PC-9 (cell line): ENCODE data around the gene DDRGK1. TPM values are rescaled to one million over a fixed set of nuclear protein-coding genes. Genes with fewer than 3 reads are reported as not detected.

Experiments used
- BruUV-seq: library from RNA; stranded (reverse); fragments of 400-500 nt; replicated peaks from 2 replicates; lab custom pipeline; 2021; lab: Mats Ljungman, UMichigan
- CTCF ChIA-PET: fragments of 300-600 bp; sonication (Branson Sonifier 250); formaldehyde crosslinking; loops from one replicate; lab custom pipeline; 2022; ENCODE audit warnings: antibody characterized with exemption; lab: Charles Lee
- POLR2A ChIA-PET: fragments of 300-600 bp; sonication (Branson Sonifier 250); formaldehyde crosslinking; loops from one replicate; lab custom pipeline; 2022; ENCODE audit warnings: antibody characterized with exemption; ENCODE audit not compliant: unreplicated experiment; lab: Charles Lee
- DNase-seq, 2 experiments: peaks; one replicate each; pipeline versions ENCODE4 v3.0.0 to v3.0.0-alpha.2; 2015 to 2022; ENCODE audit warnings: mixed read lengths in 1 of 2
- H2AFZ ChIP-seq: fragments of 200-600 bp; sonication (generic); 2 replicates; pipeline ENCODE4 v1.8.1; 2017; ENCODE audit warnings: antibody characterized with exemption
- H3F3A ChIP-seq: fragments of 200-600 bp; sonication (generic); 2 replicates; pipeline ENCODE4 v1.8.1; 2017; ENCODE audit warnings: antibody characterized with exemption, mild to moderate bottlenecking, low read depth; ENCODE audit not compliant: insufficient read depth
- H3K27ac ChIP-seq: fragments of 200-600 bp; sonication (generic); 2 replicates; pipeline ENCODE4 v1.6.1; 2016; ENCODE audit warnings: mixed run types
- H3K27me3 ChIP-seq: fragments of 200-600 bp; sonication (generic); 2 replicates; pipeline ENCODE4 v1.6.1; 2016; ENCODE audit warnings: low read depth, mixed run types; ENCODE audit not compliant: insufficient read depth
- H3K36me3 ChIP-seq: fragments of 200-600 bp; sonication (generic); 2 replicates; pipeline ENCODE4 v1.6.1; 2016; ENCODE audit warnings: low read depth, mixed run types
- H3K4me1 ChIP-seq: fragments of 200-600 bp; sonication (generic); replicated peaks from 2 replicates; pipeline ENCODE4 v1.6.1; 2016; ENCODE audit warnings: mixed run types; ENCODE audit not compliant: insufficient read depth
- H3K4me2 ChIP-seq: fragments of 200-600 bp; sonication (generic); 2 replicates; pipeline ENCODE4 v1.6.1; 2017; ENCODE audit warnings: mixed run types
- H3K4me3 ChIP-seq: fragments of 200-600 bp; sonication (generic); 2 replicates; pipeline ENCODE4 v1.6.1; 2016; ENCODE audit warnings: mixed run types
- H3K79me2 ChIP-seq: fragments of 200-600 bp; sonication (generic); 2 replicates; pipeline ENCODE4 v1.6.1; 2017; ENCODE audit warnings: low read depth, mixed run types
- H3K9me2 ChIP-seq: fragments of 200-600 bp; sonication (generic); 2 replicates; pipeline ENCODE4 v1.8.1; 2017; ENCODE audit warnings: mild to moderate bottlenecking; ENCODE audit not compliant: insufficient read depth
- H3K9me3 ChIP-seq: fragments of 200-600 bp; sonication (generic); 2 replicates; pipeline ENCODE4 v1.8.1; 2016; ENCODE audit warnings: low read depth; ENCODE audit not compliant: insufficient read depth
- H4K20me1 ChIP-seq: fragments of 200-600 bp; sonication (generic); 2 replicates; pipeline ENCODE4 v1.8.1; 2017; ENCODE audit not compliant: insufficient read depth
- CTCF ChIP-seq: fragments of 200-600 bp; sonication (generic); conservative IDR thresholded peaks from 2 replicates; pipeline ENCODE4 v1.6.1; 2017; ENCODE audit warnings: mixed run types, antibody characterized with exemption, mild to moderate bottlenecking, moderate library complexity
- EZH2 ChIP-seq: fragments of 200-600 bp; sonication (generic); IDR thresholded peaks from 2 replicates; pipeline ENCODE4 v1.8.0; 2017; ENCODE audit warnings: antibody characterized with exemption, low read depth
- intact Hi-C: fragments of 100-400 bp; cut with micrococcal nuclease; formaldehyde crosslinking; loops from one replicate; pipeline ENCODE4 v1.10.0; 2022; ENCODE audit not compliant: unreplicated experiment
- total RNA-seq: library from RNA; stranded (reverse); gene quantifications from 2 replicates; pipeline ENCODE4 v1.2.3, GENCODE V29; 2021

DDRGK1 gene
- total RNA-seq, 1 experiment from 2014 or later, result 70.4 TPM

GRCh38 chr20:3248993-3249347, 44.5 kb upstream of the DDRGK1 start:
- no peak overlapping the region for H3K27ac ChIP-seq
- H3K27me3 ChIP-seq, result no peaks in the 10 kb centered on the region
- H3K4me2 ChIP-seq, result no peak overlapping the region
- BruUV-seq, result no TSS peak
- H2AFZ ChIP-seq, result no peak overlapping the region
- CTCF ChIA-PET, result interaction anchor here (0.6 to 1.9 kb wide), 2 partner anchors 29 to 31 kb away, joined by 4 to 8 read pairs; no protein-coding TSS in a partner anchor
- H3K9me2 ChIP-seq, result no peaks in the 10 kb centered on the region
- TF ChIP-seq EZH2 (no peak), CTCF (no peak)
- H4K20me1 ChIP-seq, result no peaks in the 10 kb centered on the region
- no peaks in the 10 kb centered on the region for H3K9me3 ChIP-seq
- POLR2A ChIA-PET, result interaction anchor here (0.7 kb wide), 1 partner anchor 22 kb away, joined by 3 read pairs; no protein-coding TSS in a partner anchor
- H3K4me1 ChIP-seq, result no peaks in the 10 kb centered on the region
- DNase-seq, result no peak
- H3K4me3 ChIP-seq, result no peak overlapping the region
- intact Hi-C loops, result no loop called here
- H3K79me2 ChIP-seq, result no peaks in the 10 kb centered on the region
- no peaks in the 10 kb centered on the region for H3K36me3 ChIP-seq
- H3F3A ChIP-seq, result no peaks in the 10 kb centered on the region

- Histone ChIP-seq H2AFZ (no peak overlapping the region), H4K20me1 (no peaks in the 10 kb centered on the region), H3K4me3 (no peak overlapping the region), H3K9me2 (no peaks in the 10 kb centered on the region), H3K79me2 (no peaks in the 10 kb centered on the region), H3K27ac (no peak overlapping the region), H3F3A (no peaks in the 10 kb centered on the region), H3K4me2 (no peak overlapping the region), H3K9me3 (no peaks in the 10 kb centered on the region), H3K4me1 (no peaks in the 10 kb centered on the region), H3K27me3 (no peaks in the 10 kb centered on the region), H3K36me3 (no peaks in the 10 kb centered on the region)
- no peak for TF ChIP-seq CTCF
- TF ChIP-seq EZH2, result no peak
- CTCF ChIA-PET, result interaction anchor here (1.9 kb wide), 1 partner anchor 30 kb away, joined by 8 read pairs; no protein-coding TSS in a partner anchor
- no TSS peak for BruUV-seq
- POLR2A ChIA-PET, result interaction anchor here (0.7 kb wide), 1 partner anchor 21 kb away, joined by 3 read pairs; no protein-coding TSS in a partner anchor
- DNase-seq, result peak in 1 of 2 experiments; percentile 31
- intact Hi-C loops, result no loop called here
These were observed 43.9 kb upstream of the DDRGK1 start for GRCh38 chr20:3248167-3248992.

- Histone ChIP-seq H3K4me2 (no peak overlapping the region), H3K27me3 (no peaks in the 10 kb centered on the region), H3K4me1 (no peaks in the 10 kb centered on the region), H2AFZ (no peak overlapping the region), H4K20me1 (no peaks in the 10 kb centered on the region), H3K36me3 (no peaks in the 10 kb centered on the region), H3K4me3 (no peak overlapping the region), H3K9me3 (no peaks in the 10 kb centered on the region), H3F3A (no peaks in the 10 kb centered on the region), H3K27ac (no peak overlapping the region), H3K79me2 (no peaks in the 10 kb centered on the region), H3K9me2 (no peaks in the 10 kb centered on the region)
- intact Hi-C loops, result no loop called here
- no peak for DNase-seq
- TF ChIP-seq EZH2, result no peak
- TF ChIP-seq CTCF, result no peak
- no TSS peak for BruUV-seq
- CTCF ChIA-PET, result no interaction called here
- POLR2A ChIA-PET, result no interaction called here
These were observed 43.2 kb upstream of the DDRGK1 start for GRCh38 chr20:3247638-3248037.
